Stimulated activated CD4-positive, alpha-beta T cell treated with anti-CD3 and anti-CD28 coated beads, Interleukin-2, amount 100 ng/mL, for 48 hours (primary cell): ENCODE data around the gene MYL5.

Source experiments
- DNase-seq, 2 donors: peaks; one replicate each; pipeline ENCODE4 v3.0.0-alpha.2; 2020

Gene MYL5

DNA sequence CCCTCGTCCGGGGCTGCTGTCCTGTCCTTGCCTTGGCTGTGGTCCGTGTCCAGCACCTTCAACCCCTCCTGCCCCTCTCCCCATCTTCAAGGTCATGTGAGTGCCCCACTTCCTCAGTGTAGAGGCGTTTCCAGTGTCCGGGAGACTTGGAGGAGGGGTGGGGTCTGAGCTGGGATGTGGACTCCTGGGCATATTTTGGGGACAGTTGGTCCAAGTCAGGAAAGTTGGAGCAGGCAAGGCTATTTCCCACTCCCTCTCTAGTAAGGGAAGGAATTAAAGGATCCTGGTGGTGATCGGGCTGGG is 34.2 kb downstream of the MYL5 start:
- no peak for DNase-seq

DNA sequence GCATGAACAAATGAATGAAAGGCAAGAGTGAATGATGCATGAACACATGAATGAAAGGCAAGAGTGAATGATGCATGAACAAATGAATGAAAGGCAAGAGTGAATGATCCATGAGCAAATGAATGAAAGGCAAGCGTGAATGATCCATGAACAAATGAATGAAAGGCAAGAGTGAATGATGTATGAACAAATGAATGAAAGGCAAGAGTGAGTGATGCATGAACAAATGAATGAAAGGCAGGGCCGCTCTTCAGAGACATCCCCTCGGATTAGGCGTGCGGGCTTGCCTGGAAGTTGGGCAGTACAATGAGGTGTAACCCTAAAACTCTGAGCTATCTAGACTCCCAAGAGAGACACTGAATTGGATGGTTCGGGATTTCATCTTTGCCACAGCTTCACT is 35.0 kb downstream of the MYL5 start:
- DNase-seq = no peak

GRCh38 chr4:710116-710515 is 35.8 kb downstream of the MYL5 start:
- DNase-seq = no peak

GRCh38 chr4:710916-711315 is 36.6 kb downstream of the MYL5 start:
- DNase-seq = no peak

DNA sequence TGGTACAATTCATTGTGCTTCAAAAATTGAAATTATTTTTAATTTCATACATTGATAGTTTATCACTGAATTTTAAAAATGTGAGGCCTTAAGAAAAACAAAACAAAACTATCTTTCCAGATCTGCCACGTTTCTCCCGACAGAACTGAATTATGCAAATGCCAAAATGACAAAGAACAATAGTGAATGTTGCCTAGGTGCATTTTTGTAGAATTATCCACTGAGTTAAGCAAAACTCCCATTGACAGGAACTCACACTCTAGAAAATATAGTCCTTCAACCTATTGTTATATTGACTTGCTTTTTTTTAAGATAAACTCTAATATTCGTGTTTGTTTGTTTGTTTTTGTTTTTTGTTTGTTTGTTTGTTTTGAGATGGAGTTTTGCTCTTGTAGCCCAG is 37.8 kb downstream of the MYL5 start:
- no peak for DNase-seq

- no peak for DNase-seq
These were observed 38.7 kb downstream of the MYL5 start for GRCh38 chr4:712916-713632.

DNA sequence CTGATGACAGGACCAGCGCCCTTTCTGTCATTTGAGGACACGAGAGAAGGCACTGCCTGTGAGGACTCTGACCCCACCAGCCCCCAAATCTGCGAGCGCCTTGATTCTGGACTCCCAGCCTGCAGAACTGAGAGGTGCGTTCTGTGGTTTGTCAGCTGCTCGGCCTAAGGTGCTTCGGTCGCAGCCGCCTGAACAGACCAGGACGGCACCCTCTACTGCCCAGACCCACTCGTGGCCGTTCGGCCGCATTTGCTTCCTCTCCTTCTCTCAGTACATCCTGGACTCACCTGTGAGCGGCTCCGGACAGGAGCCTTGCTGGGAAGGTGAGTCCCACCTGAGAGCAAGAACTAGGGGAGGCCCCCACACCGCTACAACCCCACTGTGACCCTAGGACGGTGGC is 39.7 kb downstream of the MYL5 start:
- DNase-seq = no peak

- no peak for DNase-seq
These were observed 43.4 kb downstream of the MYL5 start for GRCh38 chr4:717601-718320.

GRCh38 chr4:718460-718859 is 44.1 kb downstream of the MYL5 start:
- DNase-seq = no peak

DNA sequence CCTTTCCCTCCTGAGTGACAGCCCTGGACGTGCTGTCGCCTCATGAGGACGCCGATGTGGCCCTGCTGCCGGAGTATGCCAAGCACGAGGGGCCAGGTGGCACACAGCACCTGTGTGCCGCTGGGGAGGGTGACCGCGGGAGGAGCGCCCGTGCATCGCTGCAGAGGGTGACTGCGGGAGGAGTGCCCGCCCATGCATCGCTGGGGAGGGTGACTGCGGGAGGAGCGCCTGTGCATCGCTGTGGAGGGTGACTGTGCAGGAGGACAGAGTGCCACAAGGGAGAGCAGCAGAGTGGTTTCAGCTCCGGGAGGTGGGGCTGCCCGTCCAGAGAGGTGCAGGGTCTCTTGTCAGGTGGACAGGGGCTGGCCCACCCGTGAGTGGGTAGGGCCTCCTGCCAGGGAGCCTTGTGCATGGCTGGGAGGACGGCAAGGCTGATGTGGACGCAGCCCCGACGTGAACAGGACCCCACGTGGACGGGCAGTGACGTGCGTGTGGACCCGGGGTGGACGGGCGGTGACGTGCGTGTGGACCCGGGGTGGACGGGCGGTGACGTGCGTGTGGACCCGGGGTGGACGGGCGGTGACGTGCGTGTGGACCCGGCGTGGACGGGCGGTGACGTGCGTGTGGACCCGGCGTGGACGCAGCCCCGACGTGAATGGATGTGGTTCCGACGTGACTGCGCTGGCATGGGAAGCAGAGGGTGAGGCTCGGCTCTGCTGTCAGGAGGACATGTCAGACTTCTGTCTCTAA is 45.9 kb downstream of the MYL5 start:
- DNase-seq = no peak

GRCh38 chr4:721261-722168 is 47.2 kb downstream of the MYL5 start:
- DNase-seq = no peak

GRCh38 chr4:722169-722725 is 47.9 kb downstream of the MYL5 start:
- no peak for DNase-seq

DNA sequence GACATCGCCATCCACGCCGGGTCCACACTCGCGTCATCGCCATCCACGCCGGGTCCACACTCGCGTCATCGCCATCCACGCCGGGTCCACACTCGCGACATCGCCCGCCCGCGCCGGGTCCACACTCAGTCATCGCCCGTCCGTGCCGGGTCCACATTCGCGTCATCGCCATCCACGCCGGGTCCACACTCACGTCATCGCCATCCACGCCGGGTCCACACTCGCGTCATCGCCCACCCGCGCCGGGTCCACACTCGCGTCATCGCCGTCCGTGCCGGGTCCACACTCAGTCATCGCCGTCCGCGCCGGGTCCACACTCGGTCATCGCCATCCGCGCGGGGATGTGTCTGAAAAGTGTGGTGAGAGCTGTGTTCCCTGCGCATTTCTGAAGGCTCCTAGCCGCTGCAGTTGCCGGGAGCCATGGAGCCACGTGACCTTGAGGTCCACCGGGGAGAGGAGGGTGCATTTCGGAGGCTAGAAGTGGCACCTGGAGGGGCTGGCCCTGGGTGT is 48.6 kb downstream of the MYL5 start:
- no peak for DNase-seq

- no peak for DNase-seq
These were observed 49.6 kb downstream of the MYL5 start for GRCh38 chr4:723751-724530.

GRCh38 chr4:725391-726234 is 51.3 kb downstream of the MYL5 start:
- no peak for DNase-seq

GRCh38 chr4:726235-726787 is 52.0 kb downstream of the MYL5 start:
- no peak for DNase-seq

DNA sequence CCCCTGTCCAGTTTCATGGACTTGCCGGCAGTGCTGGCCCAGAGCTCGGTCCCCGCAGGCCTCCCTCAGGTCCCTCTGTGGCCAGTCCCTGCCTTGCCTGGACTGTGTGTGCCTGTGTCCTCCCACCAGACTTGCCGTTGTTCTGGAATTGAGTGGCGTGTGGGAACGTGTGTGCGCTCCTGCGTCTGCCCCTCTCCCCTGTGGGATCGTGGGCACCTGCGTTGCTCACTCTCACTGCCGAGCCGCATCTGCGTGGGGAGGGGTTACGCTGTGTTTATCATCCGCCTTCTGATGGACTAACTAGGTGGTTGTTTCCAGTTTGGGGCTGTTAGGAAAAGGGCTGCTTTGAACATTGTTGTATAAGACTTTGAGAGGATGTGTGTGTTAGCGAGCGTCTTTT is 52.5 kb downstream of the MYL5 start:
- DNase-seq = no peak

GRCh38 chr4:727576-727975 is 53.2 kb downstream of the MYL5 start:
- DNase-seq = no peak

GRCh38 chr4:729336-730315 is 55.3 kb downstream of the MYL5 start:
- DNase-seq = no peak
